Thymus (tissue), 11 donors: ENCODE data around the gene SNTA1. TPM values are rescaled to one million over a fixed set of nuclear protein-coding genes. Genes with fewer than 3 reads are reported as not detected.
"Not testable (repeated sequence)": the region's sequence is repeated elsewhere in the genome, so short reads cannot be mapped to it uniquely, and the experiment has no call there.

Experiments
- DNase-seq, 9 donors: peaks; one replicate each; pipeline ENCODE4 v3.0.0-alpha.2; 2013; ENCODE audit warnings: low spot score in 9 of 9, low read depth in 6 of 9, missing footprints in 1 of 9
- H3K27ac ChIP-seq, 2 donors: one replicate each; pipeline ENCODE4 v1.5.1; 2013; ENCODE audit warnings: control low read depth in 1 of 2, low read depth in 1 of 2, low read length in 1 of 2, mild to moderate bottlenecking in 1 of 2, moderate library complexity in 1 of 2
- H3K27me3 ChIP-seq, 2 donors: one replicate each; pipeline ENCODE4 v1.5.1; 2013; ENCODE audit warnings: low read length in 1 of 2; ENCODE audit not compliant: control insufficient read depth in 2 of 2, insufficient read depth in 1 of 2
- H3K36me3 ChIP-seq, 2 donors: one replicate each; pipeline ENCODE4 v1.5.1; 2013; ENCODE audit warnings: low read length in 1 of 2, mild to moderate bottlenecking in 1 of 2, moderate library complexity in 1 of 2; ENCODE audit not compliant: control insufficient read depth in 2 of 2, insufficient read depth in 2 of 2
- H3K4me1 ChIP-seq, 2 donors: one replicate each; pipeline ENCODE4 v1.5.1; 2013; ENCODE audit warnings: low read length in 2 of 2; ENCODE audit not compliant: control insufficient read depth in 2 of 2, insufficient read depth in 2 of 2
- H3K4me3 ChIP-seq, 2 donors: one replicate each; pipeline ENCODE4 v1.5.1; 2013; ENCODE audit warnings: low read length in 2 of 2, control low read depth in 1 of 2, mild to moderate bottlenecking in 1 of 2
- H3K9me3 ChIP-seq, 2 donors: one replicate each; pipeline ENCODE4 v1.5.1; 2013; ENCODE audit warnings: low read length in 1 of 2, mild to moderate bottlenecking in 1 of 2; ENCODE audit not compliant: control insufficient read depth in 2 of 2, insufficient read depth in 1 of 2
- WGBS: extraction: QIAGEN DNeasy Blood & Tissue Kit; methylation state at CpG from one replicate; pipeline ENCODE4 v1.1.7; 2013; 5-methylcytosine and 5-hydroxymethylcytosine counted together
- polyA plus RNA-seq: library from polyadenylated mRNA; stranded (reverse); fragments of 200-250 nt; gene quantifications from one replicate; pipeline ENCODE4 v1.2.3, GENCODE V29; 2013
- total RNA-seq: library from RNA; stranded (reverse); fragments of 120-200 nt; gene quantifications from one replicate; pipeline ENCODE4 v1.2.4, GENCODE V29; 2013
- donor health status: healthy.

SNTA1 gene
- total and polyA plus RNA-seq, 2 donors, result 6.8 to 7.7 TPM

DNA sequence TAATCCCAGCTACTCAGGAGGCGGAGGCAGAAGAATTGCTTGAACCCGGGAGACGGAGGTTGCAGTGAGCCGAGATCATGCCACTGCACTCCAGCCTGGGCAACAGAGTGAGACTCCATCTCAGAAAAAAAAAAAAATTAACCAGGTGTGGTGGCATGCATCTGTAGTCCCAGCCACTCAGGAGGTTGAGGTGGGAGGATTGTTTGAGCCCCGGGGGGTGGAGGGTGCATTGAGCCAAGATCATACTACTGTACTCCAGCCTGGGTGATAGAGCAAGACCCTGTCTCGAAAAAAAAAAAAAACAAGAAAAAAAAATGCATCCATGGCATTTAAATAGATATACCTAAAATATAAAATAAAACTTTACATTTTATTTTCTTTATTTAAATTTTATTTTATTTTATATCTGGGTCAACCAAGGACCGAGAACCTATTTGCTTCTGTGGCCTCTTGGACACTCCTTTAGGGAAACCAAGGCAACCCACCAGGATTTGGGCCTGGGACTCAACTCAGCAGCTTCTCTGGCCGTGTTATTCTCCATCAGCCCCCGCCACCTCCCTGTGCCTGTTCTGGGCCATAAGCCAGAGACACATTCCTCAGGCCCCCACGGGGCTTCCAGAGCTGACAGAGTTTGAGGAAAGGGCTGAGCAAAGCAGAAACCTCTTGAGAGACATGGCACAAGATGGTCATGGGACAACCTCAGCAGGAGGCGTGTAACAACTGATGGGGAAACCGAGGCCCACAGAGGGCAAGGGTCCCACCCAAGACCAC, 6.2 kb downstream of the SNTA1 start:
- DNase-seq, result no peak
- Histone ChIP-seq H3K9me3 (no peaks in the 10 kb centered on the region), H3K27me3 (peaks cover 0 to 2% of the 10 kb centered on the region in 2 donors), H3K36me3 (no peaks in the 10 kb centered on the region), H3K27ac (no peak overlapping the region), H3K4me1 (peaks cover 0 to 4% of the 10 kb centered on the region in 2 donors), H3K4me3 (no peak overlapping the region)
- WGBS, result 96% methylated on average over 12 of the region's 12 CpGs

DNA sequence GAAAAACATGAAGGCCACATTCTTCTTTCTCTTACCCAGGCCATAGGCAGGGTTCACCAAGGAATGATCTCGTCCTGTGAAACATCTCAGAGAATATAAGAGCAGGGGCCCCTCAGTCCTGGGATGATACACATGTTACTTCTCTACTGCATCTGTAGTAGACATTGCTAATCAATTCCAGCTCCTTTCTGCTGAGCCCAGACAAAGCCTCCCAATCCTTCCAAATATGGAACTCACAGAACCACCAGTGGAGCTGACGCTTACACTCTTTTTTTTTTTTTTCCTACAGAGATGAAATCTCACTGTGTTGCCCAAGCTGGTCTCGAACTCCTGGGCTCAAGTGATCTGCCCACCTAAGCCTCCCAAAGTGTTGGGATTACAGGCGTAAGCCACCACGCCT, 9.1 kb downstream of the SNTA1 start:
- no peak for DNase-seq
- Histone ChIP-seq H3K4me3 (no peak overlapping the region), H3K27me3 (no peaks in the 10 kb centered on the region), H3K27ac (no peak overlapping the region), H3K4me1 (no peaks in the 10 kb centered on the region), H3K9me3 (no peaks in the 10 kb centered on the region), H3K36me3 (no peaks in the 10 kb centered on the region)
- WGBS, result 96% methylated on average over 5 of the region's 5 CpGs

DNA sequence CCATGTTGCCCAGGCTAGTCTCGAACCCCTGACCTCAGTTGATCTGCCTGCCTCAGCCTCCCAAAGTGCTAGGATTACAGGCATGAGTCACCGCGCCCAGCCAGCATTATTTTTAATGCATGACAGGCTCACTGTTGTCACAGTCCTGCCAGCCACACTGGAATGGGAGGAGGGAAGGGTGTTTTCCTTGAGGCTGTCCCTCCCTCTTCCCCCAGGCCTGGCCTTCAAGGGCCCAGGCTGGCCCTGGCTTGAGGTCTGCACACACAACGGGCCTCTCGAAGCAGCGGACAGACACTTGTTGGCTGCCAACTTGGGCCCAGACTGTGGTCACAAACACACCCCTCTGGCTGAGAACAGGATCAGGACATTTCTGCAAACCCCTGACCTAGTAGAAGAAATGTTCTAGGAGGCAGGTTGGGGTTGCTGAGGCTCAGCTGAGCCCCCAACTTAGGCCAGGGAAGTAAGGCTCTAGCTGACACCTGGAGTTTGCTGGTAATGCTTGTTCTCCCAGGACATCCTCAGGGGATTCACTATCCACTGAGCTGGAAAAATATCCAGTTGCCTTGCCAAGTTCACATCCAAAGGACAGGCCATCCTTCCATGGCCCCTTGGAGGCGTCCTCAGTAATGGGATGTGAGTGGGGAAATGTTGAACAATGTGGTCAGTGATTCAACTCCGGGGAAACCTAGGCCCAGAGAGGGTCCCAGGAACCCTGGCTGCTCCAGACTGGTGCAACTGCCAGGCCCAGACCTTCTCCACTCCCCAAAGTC, 9.9 kb downstream of the SNTA1 start:
- H3K36me3 ChIP-seq, result no peaks in the 10 kb centered on the region
- WGBS, result 94% methylated on average over 8 of the region's 8 CpGs
- H3K9me3 ChIP-seq, result no peaks in the 10 kb centered on the region
- H3K4me3 ChIP-seq, result no peak overlapping the region
- no peak overlapping the region for H3K27ac ChIP-seq
- DNase-seq, result no peak
- H3K4me1 ChIP-seq, result no peaks in the 10 kb centered on the region
- H3K27me3 ChIP-seq, result no peaks in the 10 kb centered on the region

DNA sequence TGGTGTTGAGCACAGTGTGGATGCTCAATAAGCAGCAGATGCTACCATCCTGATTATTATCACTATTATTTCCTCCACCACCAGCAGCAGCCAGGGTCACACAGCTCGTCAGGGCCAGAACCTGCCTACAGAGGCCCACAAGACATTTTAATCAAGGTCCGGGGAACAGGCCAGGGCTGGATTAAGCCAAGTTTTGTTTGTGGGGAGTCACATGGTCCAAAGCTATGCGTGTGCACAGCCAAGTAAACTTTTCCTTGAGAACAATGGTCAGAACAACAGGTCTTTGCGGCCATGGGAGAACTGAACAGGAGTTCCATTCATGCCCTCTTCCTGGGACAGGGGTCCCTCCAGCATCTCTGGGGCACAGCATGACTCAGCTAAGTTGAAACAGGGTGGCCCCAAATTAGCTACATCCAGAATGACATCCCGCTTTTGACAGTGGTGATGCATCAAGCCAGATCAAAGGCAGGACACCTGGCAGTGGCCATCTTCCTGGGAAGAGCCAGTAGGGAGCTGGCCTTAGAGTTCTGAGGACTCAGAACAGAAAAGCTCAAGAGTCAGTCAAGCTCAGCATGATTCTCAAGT, 11.7 kb downstream of the SNTA1 start:
- 95% methylated on average over 5 of the region's 5 CpGs for WGBS
- Histone ChIP-seq H3K36me3 (no peaks in the 10 kb centered on the region), H3K27ac (no peak overlapping the region), H3K4me1 (no peaks in the 10 kb centered on the region), H3K9me3 (no peaks in the 10 kb centered on the region), H3K27me3 (no peaks in the 10 kb centered on the region), H3K4me3 (no peak overlapping the region)
- no peak for DNase-seq

DNA sequence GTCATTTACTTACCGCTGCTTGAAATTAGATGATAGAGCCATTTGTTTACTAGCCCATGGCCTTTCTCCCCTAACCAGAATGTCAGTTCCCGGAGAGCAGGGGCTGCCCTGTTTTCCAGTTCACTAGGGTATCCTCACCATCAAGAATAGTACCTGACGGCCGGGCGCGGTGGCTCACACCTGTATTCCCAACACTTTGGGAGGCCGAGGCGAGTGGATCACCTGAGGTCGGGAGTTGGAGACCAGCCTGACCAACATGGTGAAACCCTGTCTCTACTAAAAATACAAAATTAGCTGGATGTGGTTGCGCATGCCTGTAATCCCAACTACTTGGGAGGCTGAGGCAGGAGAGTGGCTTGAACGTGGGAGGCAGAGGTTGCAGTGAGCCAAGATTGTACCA, 19.7 kb downstream of the SNTA1 start:
- 98% methylated on average over 11 of the region's 11 CpGs for WGBS

DNA sequence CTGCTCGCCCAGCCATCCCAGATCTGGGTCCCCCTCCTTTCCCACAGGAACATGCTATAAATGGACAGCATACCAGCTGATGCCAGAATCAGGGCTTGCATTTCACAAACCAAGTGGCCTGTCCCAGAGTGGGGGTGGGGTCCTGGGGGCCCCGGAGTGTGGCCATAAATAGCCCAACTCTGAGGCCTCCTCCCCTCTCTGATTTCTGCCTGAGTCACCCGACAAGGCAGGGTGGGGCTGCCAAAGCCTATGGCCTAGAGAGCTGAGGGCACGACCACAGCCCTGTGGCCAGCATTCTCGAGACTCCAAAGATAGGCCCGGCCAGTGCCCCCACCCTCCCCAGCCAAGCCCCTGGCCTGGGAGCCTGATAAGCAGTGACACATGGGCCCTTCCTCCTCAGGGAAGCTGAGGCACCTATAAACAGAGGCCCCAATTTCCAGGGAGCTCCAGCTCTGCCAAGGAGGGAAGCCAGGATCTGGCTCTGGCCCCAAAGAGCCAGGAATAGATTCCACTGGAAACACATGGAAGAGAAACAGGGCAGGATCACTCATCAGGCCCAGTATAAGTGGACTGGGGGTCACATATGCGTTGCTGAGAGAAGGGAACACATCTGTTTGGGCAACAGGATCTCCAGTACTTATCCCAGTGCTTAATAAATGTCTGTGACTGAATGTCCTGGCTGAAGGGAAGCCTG, 20.3 kb downstream of the SNTA1 start:
- no peak overlapping the region for H3K27ac ChIP-seq
- DNase-seq, result no peak
- H3K27me3 ChIP-seq, result no peaks in the 10 kb centered on the region
- no peaks in the 10 kb centered on the region for H3K9me3 ChIP-seq
- H3K4me1 ChIP-seq, result no peaks in the 10 kb centered on the region
- no peaks in the 10 kb centered on the region for H3K36me3 ChIP-seq
- 92% methylated on average over 7 of the region's 7 CpGs for WGBS
- no peak overlapping the region for H3K4me3 ChIP-seq

More for the DNA sequence above, 19.7 kb downstream of the SNTA1 start:
- H3K4me3 ChIP-seq, H3K36me3 ChIP-seq, DNase-seq, H3K27me3 ChIP-seq, H3K9me3 ChIP-seq, H3K4me1 ChIP-seq, H3K27ac ChIP-seq: not testable (repeated sequence)

DNA sequence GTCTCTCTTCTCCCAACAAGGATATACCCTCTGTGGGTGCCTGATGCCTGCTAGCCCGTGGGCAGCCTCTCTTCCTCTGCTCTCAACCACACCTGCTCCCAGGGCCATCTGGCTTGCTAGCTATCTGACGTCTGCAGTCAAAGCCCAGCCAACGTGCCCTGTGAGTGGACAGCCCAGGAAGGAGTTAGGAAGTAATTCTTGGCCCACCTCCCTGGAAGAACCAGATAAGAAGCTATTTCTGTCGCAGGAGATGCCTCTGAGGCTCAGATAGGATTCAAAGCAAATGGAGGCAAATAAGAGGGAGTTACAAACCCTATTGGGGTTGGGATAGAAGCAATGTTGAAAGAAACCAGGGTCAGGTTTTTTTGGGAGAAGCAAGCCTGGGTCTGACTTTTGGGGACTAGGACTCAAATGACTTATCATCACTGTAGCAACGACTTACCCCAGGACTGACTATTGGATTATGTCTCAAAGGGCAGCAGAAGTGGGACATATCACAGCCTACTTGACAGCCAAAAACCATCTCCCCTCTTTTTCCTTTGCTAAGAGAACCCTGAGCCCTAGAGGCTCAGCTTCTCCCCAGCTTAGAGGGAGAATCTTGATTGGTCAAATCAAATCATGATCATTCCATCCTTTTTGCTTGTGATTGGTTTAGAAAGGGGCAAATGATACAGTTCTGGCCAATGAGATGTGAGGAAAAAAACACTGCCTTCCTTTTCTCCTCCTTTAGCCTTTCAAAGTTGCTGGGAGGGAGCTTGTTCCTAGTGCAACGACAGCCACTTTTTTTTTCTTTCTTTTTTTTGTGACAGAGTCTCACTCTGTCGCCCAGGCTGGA, 24.2 kb downstream of the SNTA1 start:
- Histone ChIP-seq H3K27ac (no peak overlapping the region), H3K27me3 (no peaks in the 10 kb centered on the region), H3K9me3 (no peaks in the 10 kb centered on the region), H3K4me1 (no peaks in the 10 kb centered on the region), H3K4me3 (no peak overlapping the region), H3K36me3 (no peaks in the 10 kb centered on the region)
- DNase-seq, result no peak
- 62% methylated on average over 7 of the region's 7 CpGs for WGBS

DNA sequence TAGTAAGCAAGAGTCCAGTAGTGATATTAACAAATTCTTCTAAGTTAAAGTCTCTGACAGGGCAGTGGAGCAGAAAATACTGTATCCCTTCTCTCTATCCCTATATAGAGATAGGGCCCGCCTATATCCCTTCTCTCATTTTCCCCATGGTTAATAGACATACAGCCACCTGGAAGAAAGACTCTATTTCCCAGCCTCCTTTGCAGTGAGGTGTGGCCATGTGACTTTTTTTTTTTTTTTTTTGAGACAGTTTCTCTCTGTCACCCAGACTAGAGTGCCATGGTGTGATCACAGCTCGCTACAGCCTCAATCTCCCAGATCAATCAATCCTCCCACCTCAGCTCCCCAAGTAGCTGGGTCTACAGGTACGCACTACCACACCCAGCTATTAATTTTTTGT, 25.5 kb downstream of the SNTA1 start:
- DNase-seq, result no peak
- no peaks in the 10 kb centered on the region for H3K27me3 ChIP-seq
- WGBS, result 97% methylated on average over 3 of the region's 3 CpGs
- H3K36me3 ChIP-seq, result no peaks in the 10 kb centered on the region
- H3K4me3 ChIP-seq, result no peak overlapping the region
- H3K9me3 ChIP-seq, result no peaks in the 10 kb centered on the region
- H3K27ac ChIP-seq, result no peak overlapping the region
- no peaks in the 10 kb centered on the region for H3K4me1 ChIP-seq
